ENCODE data around the gene ALKBH6.

- TF ChIP-seq, protein P1, sequence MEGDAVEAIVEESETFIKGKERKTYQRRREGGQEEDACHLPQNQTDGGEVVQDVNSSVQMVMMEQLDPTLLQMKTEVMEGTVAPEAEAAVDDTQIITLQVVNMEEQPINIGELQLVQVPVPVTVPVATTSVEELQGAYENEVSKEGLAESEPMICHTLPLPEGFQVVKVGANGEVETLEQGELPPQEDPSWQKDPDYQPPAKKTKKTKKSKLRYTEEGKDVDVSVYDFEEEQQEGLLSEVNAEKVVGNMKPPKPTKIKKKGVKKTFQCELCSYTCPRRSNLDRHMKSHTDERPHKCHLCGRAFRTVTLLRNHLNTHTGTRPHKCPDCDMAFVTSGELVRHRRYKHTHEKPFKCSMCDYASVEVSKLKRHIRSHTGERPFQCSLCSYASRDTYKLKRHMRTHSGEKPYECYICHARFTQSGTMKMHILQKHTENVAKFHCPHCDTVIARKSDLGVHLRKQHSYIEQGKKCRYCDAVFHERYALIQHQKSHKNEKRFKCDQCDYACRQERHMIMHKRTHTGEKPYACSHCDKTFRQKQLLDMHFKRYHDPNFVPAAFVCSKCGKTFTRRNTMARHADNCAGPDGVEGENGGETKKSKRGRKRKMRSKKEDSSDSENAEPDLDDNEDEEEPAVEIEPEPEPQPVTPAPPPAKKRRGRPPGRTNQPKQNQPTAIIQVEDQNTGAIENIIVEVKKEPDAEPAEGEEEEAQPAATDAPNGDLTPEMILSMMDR (IDR thresholded peaks at IDR 0.05) = no peak
- no peak for TF ChIP-seq POLR2A (IDR thresholded peaks at IDR 0.05)
Observed at GRCh38 chr19:35973487-35973886, 40.5 kb downstream of the ALKBH6 start.
